Measurements from ENCODE around the gene TSEN2.
A peak's percentile ranks its signal among the peaks of the same experiment; 100 is the strongest.
"Not testable (repeated sequence)": the region's sequence is repeated elsewhere in the genome, so short reads cannot be mapped to it uniquely, and the experiment has no call there.

TSEN2 gene

DNA sequence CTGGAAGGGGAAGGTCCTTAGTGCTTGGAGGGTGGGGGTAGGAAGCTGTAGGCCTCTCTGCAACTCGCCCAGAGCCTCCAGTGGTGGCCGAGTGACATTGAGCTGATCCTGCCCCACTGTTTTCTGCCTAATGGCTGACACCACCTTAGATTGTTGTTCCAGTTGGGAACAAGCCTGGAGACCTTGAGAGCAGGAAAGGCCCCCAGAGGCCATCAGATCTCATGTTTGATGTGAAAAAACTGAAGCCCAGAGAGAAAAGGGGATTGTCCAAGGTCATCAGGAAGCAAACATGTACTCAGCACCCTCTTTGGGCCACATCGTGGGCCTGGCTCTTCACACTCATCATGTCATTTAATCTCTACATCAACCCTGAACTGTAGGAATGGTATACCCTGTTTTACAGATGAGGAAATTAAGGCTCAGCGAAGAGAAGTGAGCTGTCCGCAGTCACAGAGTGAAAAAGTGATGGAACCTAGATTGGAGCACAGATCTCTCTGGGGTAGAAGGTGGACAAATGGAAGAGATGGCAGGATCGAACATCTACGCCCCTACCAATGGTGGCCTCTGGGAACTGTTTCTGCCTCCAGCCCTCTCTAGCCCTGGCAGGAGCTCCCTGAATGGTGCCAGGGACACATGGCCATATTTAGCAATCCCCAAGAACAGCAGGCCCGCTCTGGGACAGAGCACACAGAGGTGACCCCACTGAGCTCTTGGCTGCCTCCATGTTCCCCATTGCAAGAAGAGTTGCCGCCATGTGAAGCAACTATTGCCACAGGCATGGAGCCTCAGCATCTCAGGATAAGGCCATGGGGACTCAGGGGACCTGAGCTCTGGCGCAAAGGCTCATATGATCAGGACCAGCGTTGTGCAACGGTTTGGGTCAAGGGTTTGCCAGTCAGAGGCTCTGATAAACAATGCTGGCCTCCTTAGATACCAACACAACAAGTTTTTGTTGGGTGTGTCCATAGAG is 31.6 kb upstream of the TSEN2 start:
- no peak for DNase-seq

DNA sequence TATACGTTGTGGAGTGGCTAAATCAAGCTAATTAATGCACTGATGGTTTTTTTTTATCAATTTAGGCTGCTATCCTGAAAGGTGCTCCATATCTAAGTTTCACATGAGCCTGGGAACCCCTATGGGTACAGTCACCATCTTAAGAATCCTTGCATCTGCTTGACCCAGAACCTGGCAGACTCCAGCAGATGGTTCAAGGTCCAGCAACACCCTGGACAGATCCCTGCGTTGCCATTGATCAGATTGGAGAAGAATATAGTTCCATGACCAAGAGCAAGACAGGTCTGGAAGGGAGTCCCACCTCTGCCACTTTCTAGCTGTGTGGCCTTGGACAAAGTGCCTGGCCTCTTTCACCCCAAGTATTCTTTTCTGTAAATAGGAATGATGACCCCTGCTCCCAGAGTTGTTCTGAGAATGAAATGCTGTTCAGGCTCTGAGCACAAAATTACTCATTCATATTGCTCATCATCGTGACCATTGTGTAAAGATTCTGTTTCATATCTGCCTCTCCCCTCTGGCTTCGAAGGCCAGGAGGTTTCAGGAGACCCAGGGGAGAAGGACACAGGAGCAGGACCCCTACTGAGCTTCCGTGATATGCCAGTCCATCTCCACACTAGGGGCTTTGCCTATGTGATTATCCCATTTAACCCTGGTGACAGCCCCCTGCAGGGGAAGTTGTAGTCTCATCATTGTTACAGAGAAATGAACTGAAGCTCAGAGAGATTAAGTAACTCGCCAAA is 30.0 kb upstream of the TSEN2 start:
- DNase-seq = no peak

DNA sequence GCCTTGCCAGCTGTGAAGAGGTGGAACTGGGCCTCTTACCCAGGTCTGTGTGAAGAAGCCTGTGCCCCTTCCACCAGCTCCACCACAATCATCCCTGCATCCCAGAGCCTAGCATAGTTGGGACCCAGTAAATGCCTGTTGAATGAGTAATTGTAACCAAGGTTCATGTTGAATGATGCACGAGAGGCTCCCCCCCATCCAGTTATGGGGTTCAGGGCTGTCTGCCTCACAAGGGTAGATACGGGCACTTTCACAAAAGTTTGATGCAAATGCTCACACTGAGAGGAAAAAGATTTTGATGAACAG is 29.5 kb upstream of the TSEN2 start:
- no peak for DNase-seq

DNA sequence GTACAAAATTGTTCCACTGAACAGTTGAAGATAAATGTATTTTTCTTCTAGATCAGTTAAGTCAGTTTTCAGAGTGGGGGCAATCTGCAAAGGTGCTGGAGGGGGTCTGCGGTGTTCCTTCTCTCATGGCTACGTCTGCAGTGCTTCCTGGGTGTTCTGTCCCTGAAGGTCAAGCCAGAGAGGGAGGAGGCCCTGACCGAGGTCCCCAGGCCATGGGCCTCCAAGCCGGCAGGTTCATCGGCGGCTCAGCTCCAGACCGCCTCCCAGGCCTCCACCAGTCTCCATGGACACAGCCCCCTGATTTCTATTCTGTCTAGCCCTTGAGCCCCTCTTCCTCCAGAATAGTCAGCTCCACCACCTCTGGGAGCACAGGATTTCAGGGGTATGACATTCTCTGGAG is 28.5 kb upstream of the TSEN2 start:
- DNase-seq = no peak

DNA sequence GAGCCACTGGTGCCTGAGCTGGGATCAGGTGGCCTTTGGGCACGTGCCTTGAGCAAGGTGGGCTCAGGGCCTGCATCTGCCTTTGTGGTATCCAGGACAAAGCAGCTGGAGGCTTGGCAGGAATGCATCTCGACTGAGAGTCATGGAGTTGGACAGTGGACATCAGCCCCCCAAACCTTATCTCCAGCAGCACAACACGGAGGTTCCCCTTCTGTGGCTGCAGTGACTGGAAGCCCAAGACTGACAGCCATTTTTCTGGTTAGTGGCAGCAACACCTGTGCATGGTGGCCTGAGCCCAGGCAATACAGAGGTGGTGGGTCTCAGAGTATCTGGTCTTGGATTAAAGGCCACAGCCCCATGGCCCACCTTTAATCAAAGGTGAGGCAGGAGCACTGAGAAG is 27.8 kb upstream of the TSEN2 start:
- no peak for DNase-seq

DNA sequence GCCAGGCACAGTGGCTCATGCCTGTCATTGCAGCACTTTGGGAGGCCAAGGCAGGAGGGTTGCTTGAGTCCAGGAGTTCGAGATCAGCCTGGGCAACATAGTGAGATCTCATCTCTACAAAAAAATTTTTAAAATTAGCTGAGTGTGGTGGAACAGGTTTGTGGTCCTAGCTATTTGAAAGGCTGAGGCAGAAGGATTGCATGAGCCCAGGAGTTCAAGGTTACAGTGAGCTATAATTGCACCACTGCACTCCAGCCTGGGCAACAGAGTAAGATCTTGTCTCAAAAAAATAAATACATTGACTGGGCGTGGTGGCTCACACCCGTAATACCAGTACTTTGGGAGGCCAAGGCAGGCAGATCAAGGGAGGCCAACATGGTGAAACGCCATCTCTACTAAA is 26.9 kb upstream of the TSEN2 start:
- DNase-seq = not testable (repeated sequence)

DNA sequence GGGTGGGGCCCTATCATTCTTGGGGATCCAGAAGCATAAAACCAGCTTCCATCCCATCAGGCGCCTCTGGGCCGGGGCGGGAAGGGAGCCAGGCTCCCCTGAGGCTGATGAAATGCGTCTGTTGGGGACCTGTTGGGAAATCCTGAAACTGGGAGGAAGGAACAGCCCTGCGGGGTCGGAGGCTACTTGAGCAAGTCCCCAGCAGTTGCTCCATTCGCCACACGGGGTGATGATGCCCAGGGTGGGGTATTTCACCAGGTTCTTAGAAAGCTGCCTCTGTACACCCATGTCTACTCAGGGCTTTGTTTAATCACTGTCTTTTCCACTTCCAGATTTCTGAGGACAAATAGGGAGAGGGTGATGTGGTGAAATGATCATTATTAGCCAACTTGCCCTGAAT is 25.4 kb upstream of the TSEN2 start:
- no peak for DNase-seq

DNA sequence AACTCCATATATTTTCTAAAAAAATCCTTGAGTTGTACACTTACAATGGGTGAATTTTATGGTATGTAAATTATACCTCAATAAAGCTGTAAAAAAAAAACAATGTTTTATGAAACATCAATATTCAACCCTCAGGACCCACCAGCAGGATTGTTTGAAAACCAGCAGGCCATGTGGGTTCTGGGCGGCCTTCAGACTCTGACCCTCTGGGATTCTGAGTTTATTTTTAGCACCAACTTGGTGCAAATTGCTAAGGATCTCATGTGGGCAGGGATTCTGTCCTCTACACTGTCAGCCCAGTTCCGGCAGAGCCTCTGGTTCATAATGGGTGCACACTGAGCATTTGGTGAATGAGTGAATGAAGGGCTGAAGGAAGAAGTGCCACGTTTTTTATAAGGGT is 24.2 kb upstream of the TSEN2 start:
- no peak for DNase-seq

DNA sequence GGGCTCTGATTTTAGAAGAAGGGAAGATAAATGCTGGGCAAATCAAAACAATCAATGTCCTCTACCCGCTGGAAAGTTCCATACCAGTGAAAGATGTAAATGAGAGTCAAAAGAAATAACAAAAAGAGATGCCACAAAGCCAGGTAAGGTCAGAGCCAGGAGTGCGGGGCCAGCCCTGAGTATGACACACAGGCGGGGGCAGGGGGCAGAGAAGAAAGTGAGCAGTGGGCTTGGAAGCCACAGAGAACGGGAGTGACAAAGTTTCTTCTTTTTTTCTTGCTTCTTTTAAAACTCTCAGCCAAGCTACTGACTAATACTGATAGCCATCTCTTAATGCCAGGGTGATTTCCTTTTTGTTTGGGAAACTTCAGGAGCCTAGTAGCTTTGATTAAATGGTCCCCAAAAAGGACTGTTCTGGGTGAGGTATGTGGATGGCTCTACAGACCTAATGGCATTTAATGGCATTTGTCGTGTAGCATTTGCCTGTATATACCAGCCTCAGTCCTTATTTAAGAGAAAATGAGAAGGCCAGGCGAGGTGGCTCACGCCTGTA is 23.1 kb upstream of the TSEN2 start:
- no peak for DNase-seq

DNA sequence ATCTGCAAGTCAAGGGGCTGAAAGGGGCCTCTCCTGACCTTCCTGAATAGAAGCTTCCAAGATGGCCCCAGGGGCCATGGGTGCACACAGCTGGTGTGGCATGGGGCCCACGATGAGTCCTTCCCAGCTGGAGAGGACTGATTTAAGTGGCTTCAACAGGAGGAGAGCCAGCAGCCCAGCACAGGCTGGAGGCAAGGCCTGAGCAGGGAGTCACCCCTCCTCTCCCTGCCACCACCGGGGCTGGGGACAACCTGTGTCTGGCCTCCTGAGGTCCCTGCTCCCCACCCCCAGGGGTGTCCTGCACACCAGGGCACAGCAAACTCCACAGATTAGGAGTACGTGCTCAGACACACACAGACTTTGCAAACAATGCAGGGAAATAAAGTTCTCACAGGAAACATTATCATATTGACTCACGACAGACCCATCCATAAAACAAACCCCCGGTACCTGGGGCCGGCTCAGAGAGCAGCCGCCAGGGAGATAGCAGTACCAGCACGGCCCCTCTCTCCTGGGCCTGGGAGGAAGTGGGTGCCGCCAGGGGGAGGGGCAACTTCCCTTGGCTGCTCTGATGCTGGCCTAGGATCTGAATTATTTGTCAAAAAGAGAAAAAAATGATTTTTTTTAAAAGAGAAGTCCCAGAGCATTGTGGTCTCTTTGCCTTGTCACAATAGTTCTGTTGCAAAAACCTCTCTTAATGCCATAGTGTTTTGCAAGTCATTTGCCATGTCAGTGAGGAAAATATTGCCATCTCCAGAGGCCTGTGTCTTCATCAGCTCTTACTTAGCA is 21.9 kb upstream of the TSEN2 start:
- DNase-seq = no peak

DNA sequence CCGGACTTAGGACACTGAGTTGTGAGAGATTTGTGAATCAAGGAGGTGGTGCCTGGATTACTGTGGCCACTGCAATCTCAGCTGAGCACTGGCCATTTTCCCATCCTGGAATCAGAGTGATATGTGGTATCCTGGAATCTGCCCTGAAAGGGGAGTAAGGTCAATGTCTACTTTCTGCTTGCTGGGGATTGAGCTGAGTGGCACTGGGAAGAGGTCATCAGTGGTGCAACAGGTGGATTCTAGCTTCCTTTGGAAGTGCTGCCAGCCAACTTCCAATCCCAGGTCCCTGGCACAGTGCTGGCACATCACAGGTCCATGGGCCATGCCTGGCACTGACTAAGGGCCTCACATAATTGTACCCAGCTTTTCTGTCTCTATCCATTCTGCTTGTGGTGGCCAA is 20.6 kb upstream of the TSEN2 start:
- DNase-seq = no peak

DNA sequence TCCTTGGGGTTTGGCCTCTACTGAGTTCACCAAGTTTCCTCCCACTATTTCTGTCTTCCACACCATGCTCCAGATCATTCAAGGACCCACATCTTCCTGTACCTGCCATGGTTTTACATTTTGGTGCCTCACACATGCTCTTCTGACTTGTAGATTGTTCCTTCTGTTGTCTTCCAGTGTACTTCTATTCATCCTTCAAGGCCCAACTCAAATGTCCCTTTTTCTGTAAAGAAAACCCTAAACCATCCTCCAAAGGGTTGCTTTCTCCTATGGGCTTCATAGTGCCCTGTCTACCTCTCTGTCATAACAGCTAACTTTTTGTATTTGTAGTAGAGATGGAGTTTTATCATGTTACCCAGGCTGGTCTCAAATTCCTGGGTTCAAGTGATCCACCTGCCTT is 20.1 kb upstream of the TSEN2 start:
- no peak for DNase-seq

DNA sequence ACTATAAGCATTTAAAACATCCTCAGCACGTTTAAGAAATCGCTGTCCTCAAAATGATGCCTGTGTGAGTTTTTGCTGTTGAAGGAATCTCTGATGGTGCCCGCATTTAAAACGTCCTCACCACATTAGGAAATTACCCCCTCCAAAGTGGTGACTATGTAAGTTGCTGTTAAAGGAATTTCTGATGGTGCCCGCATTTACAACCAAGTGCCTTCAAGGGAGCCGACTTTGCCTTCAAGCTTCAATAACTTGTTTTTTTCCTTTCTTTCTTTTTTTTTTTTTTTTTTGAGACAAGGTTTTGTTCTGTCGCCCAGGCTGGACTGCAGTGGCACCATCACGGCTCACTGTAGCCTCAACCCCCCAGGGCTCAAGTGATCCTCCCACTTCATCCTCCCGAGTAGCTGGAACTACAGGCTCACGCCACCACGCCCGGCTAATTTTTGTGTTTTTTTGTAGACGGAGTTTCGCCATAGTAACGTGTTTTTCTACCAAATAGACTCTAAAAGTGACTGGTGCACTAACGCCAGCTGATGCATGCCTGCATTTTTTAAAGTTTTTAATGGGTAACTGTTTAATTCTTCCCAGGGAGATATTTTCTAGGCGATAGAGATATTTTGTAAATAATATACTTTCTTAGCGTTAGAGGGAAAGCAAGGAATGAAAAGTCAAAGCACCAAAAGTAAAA is 19.0 kb upstream of the TSEN2 start:
- no peak for DNase-seq

DNA sequence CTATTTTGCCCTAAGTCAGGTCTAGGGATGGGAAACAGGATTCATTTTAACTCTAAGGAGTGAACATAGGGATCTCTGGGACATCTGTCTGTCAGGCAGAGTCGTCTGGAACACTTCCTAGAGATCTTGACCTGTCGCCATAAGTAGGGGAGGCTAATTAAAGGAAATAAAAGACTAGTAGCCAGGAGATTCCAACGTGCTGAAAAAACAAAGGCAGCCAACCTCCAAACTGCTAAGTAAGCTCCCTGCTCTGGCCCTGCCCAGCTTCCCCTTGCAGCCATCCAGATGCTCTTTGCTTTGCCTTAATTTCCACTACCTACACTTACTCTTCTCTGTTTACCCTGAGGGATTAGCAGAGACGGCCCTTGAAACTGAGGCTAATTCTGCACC is 18.4 kb upstream of the TSEN2 start:
- DNase-seq = no peak

DNA sequence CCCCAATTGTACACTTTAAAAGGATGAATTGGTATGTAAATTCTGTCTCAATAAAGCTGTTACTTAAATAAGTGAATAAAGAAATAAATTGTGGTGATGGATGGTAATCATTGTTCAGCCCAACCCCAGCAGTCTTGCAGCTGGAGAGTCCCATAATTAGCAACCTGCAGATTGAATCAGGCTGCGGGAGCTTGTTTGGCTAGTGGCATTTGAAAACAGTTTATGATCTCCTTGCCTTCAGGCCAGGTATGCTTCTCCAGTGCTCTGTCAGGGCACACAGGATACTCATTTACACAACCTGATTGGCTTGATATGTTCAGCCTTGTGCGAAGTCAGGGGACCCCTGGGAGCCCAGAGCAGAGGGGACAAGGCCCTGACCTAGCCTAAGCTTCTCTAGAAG is 16.5 kb upstream of the TSEN2 start:
- no peak for DNase-seq

DNA sequence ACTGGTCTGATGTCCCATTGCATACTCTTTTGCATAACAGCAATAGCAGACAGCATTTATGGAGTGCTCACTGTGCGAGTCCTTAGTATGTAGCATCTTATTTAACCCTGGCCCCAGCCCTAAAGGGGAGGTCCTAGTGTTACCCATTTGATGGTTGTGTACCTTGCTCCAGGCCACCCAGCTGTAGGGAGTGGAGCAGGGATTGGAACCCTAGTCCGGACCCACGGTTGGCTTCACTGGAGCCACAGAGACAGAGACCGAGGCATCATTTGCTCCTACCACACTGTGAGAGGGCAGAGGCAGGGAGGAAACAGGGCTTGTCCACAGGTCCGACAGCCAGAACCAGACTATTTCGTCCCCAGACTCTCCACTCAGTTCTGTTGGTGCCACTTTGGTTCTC is 16.0 kb upstream of the TSEN2 start:
- DNase-seq = no peak

DNA sequence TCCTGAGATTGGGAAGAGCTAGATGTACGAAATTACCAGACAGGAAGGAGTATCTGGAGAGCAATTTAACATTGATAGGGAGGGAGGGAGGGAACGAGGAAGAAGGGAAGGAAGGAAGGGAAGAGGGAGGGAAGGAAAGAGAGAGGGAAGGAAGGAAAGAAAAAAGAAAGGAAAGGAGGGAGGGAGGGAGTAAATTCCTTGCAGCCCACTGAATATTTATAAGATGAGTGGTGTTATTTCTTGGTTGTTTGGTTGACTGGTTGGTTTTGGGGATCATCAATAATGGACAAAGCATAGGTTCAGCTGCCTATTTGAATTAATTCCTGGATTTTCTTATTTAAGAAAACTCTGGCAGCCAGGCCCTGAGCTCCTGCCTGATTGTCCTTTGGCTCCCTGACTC is 15.5 kb upstream of the TSEN2 start:
- DNase-seq = no peak

DNA sequence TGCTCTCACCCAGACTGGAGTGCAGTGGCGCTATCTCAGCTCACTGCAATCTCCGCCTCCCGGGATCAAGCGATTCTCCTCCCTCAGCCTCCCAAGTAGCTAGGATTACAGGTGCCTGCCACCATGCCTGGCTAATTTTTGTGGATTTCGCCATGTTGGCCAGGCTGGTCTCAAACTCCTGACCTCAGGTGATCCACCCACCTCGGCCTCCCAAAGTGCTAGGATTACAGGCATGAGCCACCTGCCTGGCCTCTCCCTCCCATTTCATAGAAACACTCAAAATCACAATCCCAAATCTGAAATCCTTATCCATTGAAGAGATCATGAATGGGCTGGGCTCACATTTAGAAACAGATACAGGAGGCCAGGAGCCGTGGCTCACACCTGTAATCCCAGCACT is 15.1 kb upstream of the TSEN2 start:
- not testable (repeated sequence) for DNase-seq

DNA sequence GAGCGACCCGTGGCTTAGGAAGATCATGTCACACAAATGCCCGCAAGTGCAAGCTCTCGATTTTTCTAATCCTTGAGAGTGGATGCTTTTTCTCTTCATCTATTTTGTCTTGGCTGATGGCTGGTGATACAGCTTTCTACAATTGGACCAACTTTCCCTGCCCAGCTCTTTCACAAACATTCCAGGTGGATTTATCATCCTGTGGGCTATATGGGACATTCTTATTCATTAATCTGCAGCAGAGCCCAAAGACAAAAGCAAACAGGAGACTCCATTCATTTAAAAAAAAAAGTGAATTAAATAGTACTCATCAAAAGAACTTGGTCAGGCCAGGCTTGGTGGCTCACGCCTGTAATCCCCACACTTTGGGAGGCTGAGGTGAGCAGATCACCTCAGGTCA is 14.2 kb upstream of the TSEN2 start:
- no peak for DNase-seq

DNA sequence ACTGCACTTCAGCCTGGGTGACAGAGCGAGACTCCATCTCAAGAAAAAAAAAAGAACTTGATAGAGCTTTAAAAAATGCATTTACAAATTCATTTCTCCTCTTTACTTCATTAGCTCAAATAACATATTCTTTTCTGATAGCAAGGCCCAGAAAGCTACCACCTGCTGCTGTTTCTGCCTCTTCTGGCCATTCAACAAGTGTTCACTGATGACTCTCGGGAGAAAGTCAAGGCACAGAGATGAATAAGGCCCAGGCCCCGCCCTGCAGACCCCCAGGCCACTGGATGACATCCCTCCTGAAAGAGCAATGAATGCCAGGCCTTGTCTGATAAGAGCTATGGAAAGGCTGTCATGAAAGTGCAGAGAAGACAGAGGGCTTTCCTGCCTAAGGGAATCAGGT is 13.6 kb upstream of the TSEN2 start:
- no peak for DNase-seq

DNA sequence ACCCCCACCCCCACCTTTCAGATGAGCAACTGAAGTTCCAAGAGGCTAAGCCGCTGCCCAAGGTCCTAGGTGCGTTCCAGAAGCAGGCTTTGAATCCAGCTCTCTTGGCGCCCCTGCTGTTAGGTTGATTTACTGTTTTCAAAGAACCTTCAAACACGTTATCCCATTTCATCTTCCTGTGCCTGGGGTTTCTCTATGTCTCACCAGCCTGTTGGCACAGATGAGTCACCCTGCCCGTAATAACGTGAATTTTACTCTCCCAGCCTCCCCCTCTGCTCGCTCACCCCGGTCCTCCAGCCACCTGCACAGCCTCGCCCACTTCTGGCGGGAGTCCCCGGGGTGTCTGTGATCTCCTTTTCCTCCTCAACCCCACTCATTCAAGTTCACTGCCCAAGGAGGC is 13.0 kb upstream of the TSEN2 start:
- peak; percentile 70 for DNase-seq

DNA sequence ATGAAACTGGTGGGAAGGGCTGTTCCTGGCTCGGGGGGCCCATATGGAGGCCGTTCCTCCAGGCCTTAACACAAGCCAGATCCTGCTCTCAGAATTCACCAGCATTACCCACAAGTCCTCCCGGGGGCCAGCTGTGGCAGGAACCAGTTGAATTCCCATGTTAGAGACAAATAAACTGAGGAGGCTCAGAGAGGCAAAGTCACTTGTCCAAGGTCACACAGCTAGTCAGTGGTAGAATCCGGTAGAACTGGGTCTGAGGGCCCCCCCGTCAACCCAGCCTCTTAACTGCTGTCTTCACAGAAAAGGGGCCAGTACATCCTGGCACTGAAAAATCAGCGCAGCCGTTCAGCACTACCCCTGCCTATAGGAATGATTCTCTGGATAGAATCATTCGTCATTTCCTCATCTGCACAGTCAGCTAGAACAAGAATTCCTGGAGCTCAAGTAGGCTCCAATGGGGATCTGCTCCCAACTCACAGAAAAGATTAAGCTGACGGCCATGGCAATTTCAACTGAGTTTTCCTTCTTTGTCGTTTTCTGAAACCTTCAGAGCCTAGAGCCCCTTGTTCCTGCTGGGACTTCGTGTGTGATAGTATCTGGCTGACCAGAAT is 12.2 kb upstream of the TSEN2 start:
- DNase-seq = no peak
